GDM1 (cell line): ENCODE measurements around the gene MARCHF3.
"Not testable (repeated sequence)": the region's sequence is repeated elsewhere in the genome, so short reads cannot be mapped to it uniquely, and the experiment has no call there.

Experiments
- DNase-seq: peaks from one replicate; lab custom pipeline; 2025; lab: John Stamatoyannopoulos, UW

The MARCHF3 gene

DNA sequence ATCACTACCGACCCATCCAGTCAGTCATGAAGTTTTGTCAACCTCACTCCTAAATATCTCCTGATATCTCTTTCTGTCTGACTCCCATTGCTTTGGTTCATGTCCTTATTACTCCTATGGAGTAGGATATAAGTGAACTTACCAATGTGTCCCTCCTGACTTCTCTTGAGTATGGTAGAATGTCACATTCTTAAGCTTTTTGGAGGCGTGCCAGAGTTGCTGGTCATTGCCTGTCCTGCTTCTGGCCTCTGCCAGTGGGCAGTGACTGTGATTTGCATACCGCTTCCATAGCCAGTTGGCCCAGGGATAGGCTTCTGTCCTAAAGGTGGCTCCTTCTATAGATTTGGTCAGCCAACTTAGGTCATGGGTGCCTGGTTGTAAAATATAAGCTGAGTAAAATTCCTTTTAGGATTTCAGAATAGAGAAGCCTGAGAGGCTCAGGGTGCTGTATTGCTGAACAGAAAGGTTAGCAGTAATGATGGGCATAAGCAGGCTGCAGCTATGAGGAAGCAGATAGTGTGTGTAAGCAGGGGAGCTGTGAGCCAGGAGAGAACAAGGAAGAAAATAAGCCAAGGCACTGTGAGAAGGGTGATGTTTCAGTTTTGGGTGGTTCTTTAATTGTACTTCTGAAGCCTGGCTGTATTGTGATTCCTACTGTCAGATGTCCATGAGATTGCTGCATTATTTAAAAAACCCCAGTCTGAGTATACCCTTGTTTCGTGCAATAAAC, 16.1 kb upstream of the MARCHF3 start:
- no peak for DNase-seq

DNA sequence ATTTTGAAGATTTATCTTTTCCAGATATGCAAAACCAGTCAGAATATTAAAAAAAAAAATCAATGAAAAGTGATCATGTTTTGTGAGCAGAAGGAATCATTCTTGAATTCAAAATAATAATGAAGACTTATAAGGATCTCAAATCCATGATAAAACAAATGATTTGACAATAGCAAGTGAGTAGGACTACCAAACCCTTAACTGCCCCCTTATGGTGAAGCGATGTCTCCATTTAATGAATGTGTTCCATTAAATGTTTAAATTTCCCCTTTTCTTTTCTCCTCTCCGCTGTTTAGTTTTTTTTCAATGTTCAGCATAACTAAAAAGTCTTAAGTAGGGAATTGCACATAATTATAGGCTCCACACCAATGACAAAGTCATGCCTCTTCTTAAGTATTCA, 12.2 kb upstream of the MARCHF3 start:
- no peak for DNase-seq

DNA sequence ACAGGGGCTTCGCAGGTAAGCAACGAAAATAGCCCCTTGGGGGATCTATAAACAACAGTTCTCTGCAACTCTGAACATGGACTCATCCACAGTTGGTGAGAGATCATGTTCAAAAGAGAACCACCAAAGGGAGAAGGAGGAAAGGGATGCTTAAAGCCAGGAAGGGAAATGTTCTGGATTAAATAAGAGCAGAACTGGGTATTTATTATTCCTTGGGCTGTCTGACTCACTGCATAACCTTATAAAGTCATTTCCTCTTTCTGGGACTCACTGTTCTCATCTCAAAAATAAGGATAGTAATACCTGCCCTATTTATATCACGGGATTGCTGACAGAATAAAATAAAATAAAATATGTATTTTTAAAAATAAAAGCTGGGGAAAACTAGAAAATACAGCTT, 11.2 kb upstream of the MARCHF3 start:
- no peak for DNase-seq

GRCh38 chr5:127040796-127041520, 10.6 kb upstream of the MARCHF3 start:
- DNase-seq = no peak

GRCh38 chr5:127038550-127038949, 8.2 kb upstream of the MARCHF3 start:
- DNase-seq = no peak

- DNase-seq = no peak
Measured at GRCh38 chr5:127031863-127032232, 1.5 kb upstream of the MARCHF3 start.

DNA sequence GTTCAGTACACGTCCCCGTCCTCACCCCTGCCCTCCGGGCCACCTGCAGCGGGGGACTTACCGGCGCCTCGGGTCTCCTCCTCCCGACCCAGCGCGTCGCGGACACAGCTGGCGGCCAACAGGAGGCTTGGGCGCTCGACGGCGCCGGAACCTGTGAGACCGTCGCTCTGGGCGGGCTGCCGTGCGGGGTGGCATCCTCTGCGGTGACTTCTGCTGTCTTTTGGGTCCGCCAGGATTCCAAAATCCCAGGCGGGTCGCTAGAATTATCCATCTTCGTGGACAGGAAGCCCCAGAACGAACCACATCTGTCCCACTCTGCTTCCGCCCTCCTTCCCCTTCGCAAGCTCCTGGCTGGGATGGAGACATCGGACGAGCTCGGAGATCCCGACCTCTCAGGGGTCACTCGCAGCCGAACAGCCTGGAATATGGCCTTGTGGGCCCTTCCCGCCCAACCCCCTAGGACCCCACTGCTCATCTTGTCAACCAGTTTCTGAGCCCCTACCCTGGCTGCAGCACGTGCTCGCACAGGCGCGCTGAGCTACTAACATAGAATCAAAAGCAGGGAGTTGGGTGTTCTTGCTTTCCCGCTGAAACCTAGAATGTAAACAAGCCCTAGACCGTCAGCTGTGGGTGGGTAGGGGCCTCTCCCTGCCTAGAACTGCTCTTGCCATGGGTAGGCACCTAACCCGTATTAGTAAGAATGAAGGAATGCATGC, 947 bp upstream of the MARCHF3 start:
- DNase-seq = no peak

- DNase-seq = peak; percentile 37
Measured at GRCh38 chr5:127029581-127030258, 638 bp downstream of the MARCHF3 start.

GRCh38 chr5:127028822-127029457, 1.4 kb downstream of the MARCHF3 start:
- DNase-seq = peak; percentile 43

DNA sequence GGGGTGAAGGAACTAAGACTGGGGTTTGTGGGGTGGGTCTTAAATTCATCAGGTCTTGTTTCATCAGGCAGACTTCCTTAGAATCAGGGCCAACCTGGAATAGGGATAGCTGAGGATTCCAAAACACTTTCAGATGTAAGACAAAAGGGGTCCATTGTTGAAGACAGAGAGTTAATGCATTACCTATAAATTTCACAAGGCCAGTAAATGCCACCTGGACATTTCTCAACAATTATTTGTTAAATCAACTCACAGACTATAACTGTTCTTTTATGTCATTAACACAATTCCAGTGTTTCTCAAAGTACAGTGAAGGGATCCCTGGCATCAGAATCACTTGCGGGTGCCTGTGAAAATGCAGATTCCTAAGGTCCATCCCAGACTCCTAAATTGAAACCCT, 2.8 kb downstream of the MARCHF3 start:
- DNase-seq = no peak

DNA sequence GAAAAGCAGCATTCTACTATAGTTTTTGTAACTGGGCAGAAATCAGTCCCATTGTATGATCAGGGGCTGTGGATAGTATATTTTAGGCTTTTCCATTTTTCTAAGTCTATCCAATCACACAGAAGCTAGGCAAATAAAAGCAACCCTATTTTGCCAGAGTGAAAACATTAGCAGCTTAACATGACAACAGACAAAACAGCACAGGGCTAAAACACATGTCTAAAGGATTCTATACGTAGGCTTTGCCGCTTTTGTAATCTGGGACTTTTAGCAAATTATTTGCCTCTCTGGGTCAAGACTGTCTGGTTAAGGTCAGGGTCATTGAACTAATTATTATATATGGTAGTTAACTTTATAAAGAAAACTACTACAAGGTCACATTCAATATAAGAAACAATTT, 4.2 kb downstream of the MARCHF3 start:
- no peak for DNase-seq

DNA sequence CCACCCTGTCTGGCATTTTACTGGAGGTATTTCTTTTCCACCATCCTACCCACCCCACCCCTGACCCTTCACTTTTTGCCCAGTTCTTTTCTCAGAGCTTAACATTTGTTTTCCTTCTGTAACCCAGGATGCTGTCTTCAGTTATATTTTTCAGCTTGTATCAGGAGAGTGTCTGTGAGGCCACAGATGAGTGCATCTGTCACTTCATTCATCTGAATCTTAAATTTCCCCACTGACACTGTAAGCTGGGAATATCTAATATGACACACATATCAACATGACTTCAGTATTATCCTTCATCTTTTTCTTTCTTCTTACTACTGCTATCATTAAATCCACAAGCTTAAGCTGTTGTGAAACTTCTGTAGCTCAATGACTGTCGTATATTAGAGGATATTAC, 4.9 kb downstream of the MARCHF3 start:
- no peak for DNase-seq

GRCh38 chr5:127024821-127025220, 5.5 kb downstream of the MARCHF3 start:
- no peak for DNase-seq

DNA sequence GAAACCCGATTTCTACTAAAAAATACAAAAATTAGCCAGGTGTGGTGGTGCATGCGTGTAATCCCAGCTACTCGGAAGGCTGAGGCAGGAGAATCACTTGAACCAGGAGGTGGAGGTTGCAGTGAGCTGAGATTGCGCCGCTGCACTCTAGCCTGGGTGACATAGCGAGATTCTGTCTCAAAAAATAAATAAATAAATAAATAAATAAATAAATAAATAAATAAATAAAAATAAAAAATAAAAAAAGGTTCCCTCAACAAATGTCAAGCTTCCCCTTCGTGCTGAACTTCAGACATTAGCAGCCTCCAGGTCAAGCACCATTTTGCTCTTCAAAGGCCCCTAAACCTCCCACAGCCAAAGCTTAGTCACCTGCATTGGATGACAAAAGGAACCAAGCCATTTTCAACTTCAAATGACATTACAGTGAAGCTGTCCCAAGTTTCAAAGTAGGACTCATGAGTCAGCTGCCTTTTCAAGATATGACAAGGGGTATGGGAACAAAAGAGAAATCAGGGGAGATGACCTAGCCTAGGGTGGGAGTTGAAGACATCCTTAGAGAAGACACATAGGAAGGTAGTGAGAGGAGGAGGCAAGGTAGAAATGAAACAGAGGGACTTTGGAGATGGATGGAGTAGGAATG, 6.7 kb downstream of the MARCHF3 start:
- not testable (repeated sequence) for DNase-seq

DNA sequence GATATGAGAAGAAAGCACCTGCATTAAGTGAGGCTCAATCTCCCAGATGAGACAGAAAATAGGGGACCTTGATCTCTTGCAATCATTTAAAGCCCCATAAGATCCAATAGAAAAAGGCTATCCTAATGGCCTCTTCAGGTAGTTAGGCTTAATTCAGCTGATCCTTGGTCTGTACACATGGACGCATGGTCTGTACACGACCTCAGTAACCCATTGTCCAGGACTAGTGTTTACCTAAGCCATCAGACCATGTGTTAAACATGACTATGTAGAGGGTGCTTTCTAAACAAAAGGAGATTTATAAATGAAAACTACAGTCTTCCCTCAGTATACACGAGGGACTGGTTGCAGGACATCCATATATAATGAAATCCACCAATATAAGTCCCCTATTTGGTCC, 7.5 kb downstream of the MARCHF3 start:
- no peak for DNase-seq

DNA sequence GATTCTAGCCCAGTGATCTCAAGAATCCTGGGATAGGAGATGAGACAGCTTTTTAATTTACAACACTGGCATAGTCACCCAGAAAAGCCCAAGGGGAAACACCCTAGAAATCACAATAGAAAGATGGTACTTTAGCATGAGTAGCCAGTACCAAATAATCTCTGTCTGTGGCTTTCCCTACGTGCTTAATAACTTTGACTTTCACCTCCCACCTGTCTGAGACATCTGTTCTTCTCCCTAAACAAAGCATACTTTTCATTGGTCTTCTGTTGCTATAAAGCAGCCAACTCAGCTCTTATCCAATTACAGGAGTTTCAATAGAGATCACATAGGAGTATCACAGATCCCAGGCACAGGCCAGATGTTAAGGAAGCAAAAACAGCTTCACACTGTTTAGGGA, 10.4 kb downstream of the MARCHF3 start:
- DNase-seq = no peak

- not testable (repeated sequence) for DNase-seq
Measured at GRCh38 chr5:127016722-127017121, 13.6 kb downstream of the MARCHF3 start.

- no peak for DNase-seq
Measured at GRCh38 chr5:127015716-127016115, 14.6 kb downstream of the MARCHF3 start.

- DNase-seq = no peak
Measured at GRCh38 chr5:127014573-127014972, 15.8 kb downstream of the MARCHF3 start.

DNA sequence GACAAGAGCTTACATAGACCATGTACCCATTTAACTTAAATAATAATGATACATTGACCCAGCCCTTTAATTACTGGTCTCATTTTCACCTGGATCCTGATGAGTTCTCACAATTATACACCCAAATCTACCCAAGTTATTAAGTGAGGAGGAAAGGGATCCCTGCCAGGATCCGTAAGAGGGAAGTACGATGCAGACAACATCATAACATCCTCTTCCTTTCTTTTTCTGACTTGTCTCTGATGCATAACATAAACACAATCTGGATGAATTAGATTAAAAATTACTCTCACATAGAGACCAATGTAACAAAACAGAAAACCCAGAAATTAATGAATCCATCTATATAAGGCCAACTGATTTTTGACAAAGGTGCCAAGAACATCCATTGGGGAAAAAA, 17.0 kb downstream of the MARCHF3 start:
- no peak for DNase-seq

DNA sequence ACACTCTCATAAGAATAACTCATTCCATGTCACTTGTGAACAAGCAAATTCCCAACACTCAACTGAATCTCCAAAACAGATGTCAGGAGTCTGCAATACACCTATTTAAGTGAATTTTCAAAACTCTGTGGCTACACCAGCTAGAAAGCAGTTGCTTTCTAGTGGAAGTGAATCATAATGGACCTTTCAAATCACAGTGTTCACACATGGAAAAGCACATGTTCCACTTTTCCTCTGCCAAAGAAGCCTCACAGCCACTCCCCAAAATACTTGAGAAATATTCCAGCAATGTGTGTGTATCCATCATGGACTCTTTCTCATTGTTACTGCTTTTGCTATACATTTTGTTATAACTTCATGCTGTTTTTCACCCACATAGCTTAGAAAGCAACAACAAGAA, 17.4 kb downstream of the MARCHF3 start:
- DNase-seq = no peak
